OCI-LY7 (cell line): Measurements from ENCODE around the gene ZBTB47. TPM values are rescaled to one million over a fixed set of nuclear protein-coding genes. Genes with fewer than 3 reads are reported as not detected.

Source experiments
- BruUV-seq: library from RNA; stranded (reverse); fragments of 400-500 nt; replicated peaks from 2 replicates; lab custom pipeline; 2021; lab: Mats Ljungman, UMichigan
- CTCF ChIA-PET: fragments of 300-600 bp; sonication (Branson Sonifier 250); formaldehyde crosslinking; loops from one replicate; lab custom pipeline; 2022; ENCODE audit warnings: antibody characterized with exemption; ENCODE audit not compliant: unreplicated experiment; lab: Charles Lee
- POLR2A ChIA-PET: fragments of 300-600 bp; sonication (Branson Sonifier 250); formaldehyde crosslinking; loops from one replicate; lab custom pipeline; 2022; ENCODE audit warnings: antibody characterized with exemption; lab: Charles Lee
- DNase-seq: peaks from one replicate; pipeline ENCODE4 v3.0.0-alpha.2; 2015; ENCODE audit warnings: low spot score
- H2AFZ ChIP-seq: fragments of 200-600 bp; sonication (generic), shearing (Covaris generic); 2 replicates; pipeline ENCODE4 v1.6.1; 2014; ENCODE audit warnings: mild to moderate bottlenecking, antibody characterized with exemption, low read length, moderate library complexity
- H3K27ac ChIP-seq: fragments of 200-600 bp; sonication (generic); 2 replicates; pipeline ENCODE4 v1.5.1; 2014; ENCODE audit warnings: mixed run types, low read depth, mild to moderate bottlenecking, moderate library complexity, low read length, inconsistent platforms; ENCODE audit not compliant: poor library complexity, severe bottlenecking
- H3K36me3 ChIP-seq: fragments of 200-600 bp; sonication (generic); 2 replicates; pipeline ENCODE4 v1.6.1; 2014; ENCODE audit warnings: mild to moderate bottlenecking, antibody characterized with exemption, low read length, moderate library complexity, mixed read lengths; ENCODE audit not compliant: insufficient read depth
- H3K4me1 ChIP-seq: fragments of 200-600 bp; sonication (generic); 2 replicates; pipeline ENCODE4 v1.5.1; 2014; ENCODE audit warnings: mild to moderate bottlenecking, low read length; ENCODE audit not compliant: insufficient read depth, poor library complexity, severe bottlenecking
- H3K4me2 ChIP-seq: fragments of 200-600 bp; sonication (generic); 2 replicates; pipeline ENCODE4 v1.6.1; 2014; ENCODE audit warnings: mild to moderate bottlenecking, low read length
- H3K4me3 ChIP-seq: fragments of 200-600 bp; sonication (generic); 2 replicates; pipeline ENCODE4 v1.5.1; 2014; ENCODE audit warnings: mild to moderate bottlenecking, low read depth, low read length; ENCODE audit not compliant: poor library complexity, severe bottlenecking
- H3K79me2 ChIP-seq: fragments of 200-600 bp; sonication (generic); 2 replicates; pipeline ENCODE4 v1.6.1; 2016; ENCODE audit warnings: low read depth, mild to moderate bottlenecking, low read length, moderate library complexity, mixed read lengths; ENCODE audit not compliant: insufficient read depth
- H3K9me2 ChIP-seq: fragments of 200-600 bp; sonication (generic); 2 replicates; pipeline ENCODE4 v1.6.1; 2016; ENCODE audit warnings: mild to moderate bottlenecking, low read length, mixed read lengths; ENCODE audit not compliant: insufficient read depth
- H3K9me3 ChIP-seq: fragments of 200-600 bp; sonication (generic); 2 replicates; pipeline ENCODE4 v1.6.1; 2014; ENCODE audit warnings: mild to moderate bottlenecking, mixed run types, low read length, mixed read lengths
- H4K20me1 ChIP-seq: fragments of 200-600 bp; sonication (generic); 2 replicates; pipeline ENCODE4 v1.6.1; 2014; ENCODE audit warnings: mild to moderate bottlenecking, antibody characterized with exemption, low read length, moderate library complexity, mixed read lengths; ENCODE audit not compliant: insufficient read depth
- CTCF ChIP-seq: fragments of 200-600 bp; sonication (generic); conservative IDR thresholded peaks from 2 replicates; pipeline ENCODE4 v1.5.1; 2014; ENCODE audit warnings: mild to moderate bottlenecking, antibody characterized with exemption, low read length, moderate library complexity, mixed read lengths
- EZH2phosphoT487 ChIP-seq: fragments of 200-600 bp; sonication (generic); IDR thresholded peaks from 2 replicates; pipeline ENCODE4 v1.6.1; 2018; ENCODE audit warnings: low read depth, borderline replicate concordance, mild to moderate bottlenecking, mixed run types, antibody characterized with exemption, low read length, moderate library complexity, mixed read lengths
- intact Hi-C: fragments of 100-400 bp; cut with micrococcal nuclease; formaldehyde crosslinking; loops from one replicate; pipeline ENCODE4 v1.10.0; 2022; ENCODE audit not compliant: unreplicated experiment
- total RNA-seq, 2 experiments: library from RNA; depleted of rRNA in 1 of 2; stranded (reverse); fragments of >200 nt in 1 of 2; shearing (Covaris generic) in 1 of 2; gene quantifications; 2 replicates each; pipeline ENCODE4 v1.2.3, GENCODE V29; 2014 to 2022

ZBTB47 gene
- total RNA-seq, 2 experiments from 2014 or later = 0.09 TPM; not detected in 1

DNA sequence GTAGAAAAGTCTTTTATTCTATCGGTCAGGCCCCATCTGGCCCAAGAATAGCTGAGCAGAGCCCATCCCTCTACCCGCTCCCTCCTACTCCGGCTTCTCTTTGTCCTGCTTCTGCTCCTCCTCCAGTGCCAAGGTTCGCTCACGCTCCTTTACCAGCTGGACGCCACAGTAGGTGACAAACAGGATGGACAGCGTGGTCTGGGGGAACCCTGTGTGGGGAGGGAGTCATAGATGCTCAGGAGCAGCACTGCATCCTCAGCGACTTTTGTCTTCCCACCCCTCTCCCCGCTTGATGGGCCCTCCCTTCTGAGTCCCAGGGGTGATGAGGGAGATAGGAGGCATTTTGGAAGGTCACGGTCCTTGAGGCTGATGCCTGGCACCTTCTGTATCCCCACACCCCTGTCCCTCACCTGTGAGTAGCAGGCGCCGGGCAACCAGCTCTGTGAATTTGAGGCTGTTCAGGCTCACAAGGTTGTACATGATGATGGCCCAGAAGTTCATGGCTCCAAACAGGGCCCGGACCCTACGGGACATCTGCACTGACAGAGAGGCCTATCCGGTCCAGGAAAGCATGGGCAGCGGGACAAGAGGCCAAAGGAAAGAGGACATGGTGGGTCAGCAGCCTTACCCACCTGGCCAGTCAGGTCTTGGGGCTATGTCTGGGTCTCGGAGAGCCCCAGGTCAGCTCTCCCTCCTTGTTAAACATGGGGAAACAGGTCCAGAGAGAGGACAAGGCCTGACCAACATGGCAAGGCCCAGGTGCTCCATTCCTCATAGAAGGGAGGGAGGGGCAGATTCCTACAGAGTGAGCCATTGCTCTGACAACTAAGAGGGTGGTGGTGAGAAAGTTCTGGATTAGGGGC, 39.4 kb downstream of the ZBTB47 start:
- Histone ChIP-seq H2AFZ (no peak overlapping the region), H3K9me3 (no peaks in the 10 kb centered on the region), H3K4me1 (no peaks in the 10 kb centered on the region), H3K79me2 (no peaks in the 10 kb centered on the region), H4K20me1 (no peaks in the 10 kb centered on the region), H3K4me2 (no peak overlapping the region), H3K27ac (no peak overlapping the region), H3K4me3 (no peak overlapping the region), H3K36me3 (no peaks in the 10 kb centered on the region), H3K9me2 (no peaks in the 10 kb centered on the region)
- no peak for DNase-seq
- intact Hi-C loops = no loop called here
- no TSS peak for BruUV-seq
- no peak for TF ChIP-seq EZH2phosphoT487
- TF ChIP-seq CTCF = no peak
- ChIA-PET CTCF (no interaction called here), POLR2A (no interaction called here)

DNA sequence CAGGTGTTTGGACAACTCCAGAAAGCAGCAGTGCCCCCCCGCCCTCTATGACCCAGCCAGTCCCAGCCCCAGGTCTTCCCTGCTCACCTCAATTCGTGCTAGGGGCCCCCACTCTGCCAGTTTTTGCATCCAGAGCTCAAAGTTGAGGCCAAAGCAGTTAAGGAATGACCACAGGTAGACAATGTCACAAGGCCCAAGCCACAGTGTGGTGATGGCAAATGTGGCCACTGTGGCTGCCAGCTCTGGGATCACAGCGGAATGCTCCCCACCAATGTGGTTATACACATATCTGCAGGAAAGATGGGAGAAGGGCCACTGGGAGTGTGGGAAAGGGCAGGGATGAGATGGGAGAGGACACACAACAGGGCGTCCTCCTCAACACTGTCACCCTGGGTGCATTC, 40.0 kb downstream of the ZBTB47 start:
- H3K4me2 ChIP-seq = no peak overlapping the region
- DNase-seq = no peak
- H2AFZ ChIP-seq = no peak overlapping the region
- H3K27ac ChIP-seq = no peak overlapping the region
- no peaks in the 10 kb centered on the region for H3K79me2 ChIP-seq
- no peaks in the 10 kb centered on the region for H3K9me3 ChIP-seq
- H3K4me3 ChIP-seq = no peak overlapping the region
- intact Hi-C loops = no loop called here
- no peaks in the 10 kb centered on the region for H3K36me3 ChIP-seq
- POLR2A ChIA-PET = interaction anchor here (0.6 kb wide), 1 partner anchor 84 kb away, joined by 3 read pairs; no protein-coding TSS in a partner anchor
- H3K4me1 ChIP-seq = no peaks in the 10 kb centered on the region
- TF ChIP-seq CTCF = no peak
- no peak for TF ChIP-seq EZH2phosphoT487
- CTCF ChIA-PET = no interaction called here
- no peaks in the 10 kb centered on the region for H4K20me1 ChIP-seq
- no TSS peak for BruUV-seq
- H3K9me2 ChIP-seq = no peaks in the 10 kb centered on the region

DNA sequence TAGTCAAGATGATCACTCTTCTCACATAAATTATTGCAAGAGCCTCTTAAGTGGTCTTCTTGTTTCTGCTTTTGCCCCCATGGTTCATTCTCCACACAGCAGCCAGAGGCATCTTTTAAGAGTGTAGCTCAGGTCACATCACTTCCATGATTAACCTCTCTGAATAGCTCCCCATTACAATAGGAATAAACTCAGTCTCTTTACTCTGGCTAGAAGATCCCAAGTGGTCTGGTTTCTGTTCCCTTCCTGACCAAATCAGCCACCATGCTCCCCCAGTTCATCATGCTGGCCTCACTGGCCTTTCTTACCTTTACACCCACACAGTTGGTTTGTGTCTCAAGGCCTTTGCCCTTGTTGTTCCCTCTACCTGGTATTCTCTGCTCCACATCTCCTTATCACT, 40.9 kb downstream of the ZBTB47 start:
- intact Hi-C loops = no loop called here
- Histone ChIP-seq H3K9me2 (no peaks in the 10 kb centered on the region), H3K36me3 (no peaks in the 10 kb centered on the region), H3K4me2 (no peak overlapping the region), H2AFZ (no peak overlapping the region), H3K27ac (no peak overlapping the region), H3K4me3 (no peak overlapping the region), H4K20me1 (no peaks in the 10 kb centered on the region), H3K4me1 (no peaks in the 10 kb centered on the region), H3K79me2 (no peaks in the 10 kb centered on the region), H3K9me3 (no peaks in the 10 kb centered on the region)
- TF ChIP-seq EZH2phosphoT487 (no peak), CTCF (no peak)
- POLR2A ChIA-PET = interaction anchor here (1.0 kb wide), 1 partner anchor 19 kb away, joined by 3 read pairs; no protein-coding TSS in a partner anchor
- CTCF ChIA-PET = no interaction called here
- BruUV-seq = no TSS peak
- DNase-seq = no peak
